Fibroblast of skin of left biceps (primary cell): Measurements from ENCODE around the gene GRIN1.

Experiments used
- DNase-seq, 2 experiments: peaks; one replicate each; pipeline ENCODE4 v3.0.0-alpha.2; 2013; ENCODE audit warnings: low read depth in 2 of 2

Gene GRIN1

GRCh38 chr9:137178201-137178938 is 39.4 kb downstream of the GRIN1 start:
- DNase-seq, result no peak

GRCh38 chr9:137178939-137179630 is 40.1 kb downstream of the GRIN1 start:
- no peak for DNase-seq

GRCh38 chr9:137179761-137180160 is 40.8 kb downstream of the GRIN1 start:
- DNase-seq, result no peak

- no peak for DNase-seq
Observed at GRCh38 chr9:137180491-137180890, 41.5 kb downstream of the GRIN1 start.

GRCh38 chr9:137181680-137182079 is 42.7 kb downstream of the GRIN1 start:
- no peak for DNase-seq

GRCh38 chr9:137182836-137183235 is 43.9 kb downstream of the GRIN1 start:
- DNase-seq, result no peak

GRCh38 chr9:137183980-137184595 is 45.1 kb downstream of the GRIN1 start:
- no peak for DNase-seq

- DNase-seq, result no peak
Observed at GRCh38 chr9:137184881-137185660, 46.1 kb downstream of the GRIN1 start.

GRCh38 chr9:137185921-137186320 is 47.0 kb downstream of the GRIN1 start:
- DNase-seq, result no peak

GRCh38 chr9:137186385-137186784 is 47.4 kb downstream of the GRIN1 start:
- no peak for DNase-seq

- no peak for DNase-seq
Observed at GRCh38 chr9:137187386-137187785, 48.4 kb downstream of the GRIN1 start.

- no peak for DNase-seq
Observed at GRCh38 chr9:137188086-137188489, 49.1 kb downstream of the GRIN1 start.

- DNase-seq, result peak; percentile 74 to 78
Observed at GRCh38 chr9:137188490-137189296, 49.7 kb downstream of the GRIN1 start, which contains the start of the genes ANAPC2 and SSNA1. TSS of gene ANAPC2 (minus strand) at chr9:137188560. CDS start at chr9:137188532, 28 bp downstream. TSS of gene SSNA1 (plus strand) at chr9:137188676. CDS start at chr9:137188727, 51 bp downstream.

GRCh38 chr9:137189297-137190295 is 50.6 kb downstream of the GRIN1 start:
- no peak for DNase-seq

- DNase-seq, result no peak
Observed at GRCh38 chr9:137190315-137190856, 51.4 kb downstream of the GRIN1 start.

GRCh38 chr9:137191245-137191644 is 52.3 kb downstream of the GRIN1 start:
- no peak for DNase-seq

GRCh38 chr9:137191691-137192447 is 52.9 kb downstream of the GRIN1 start:
- DNase-seq, result no peak

GRCh38 chr9:137192448-137192780 is 53.5 kb downstream of the GRIN1 start:
- no peak for DNase-seq

GRCh38 chr9:137192859-137193258 is 53.9 kb downstream of the GRIN1 start:
- no peak for DNase-seq
